Prostate gland (tissue), 2 donors: ENCODE data around the gene LONRF2.

ENCODE experiments used
- POLR2A ChIP-seq: fragments of 450-650 bp; IDR thresholded peaks from one replicate; pipeline ENCODE4 v1.6.1; 2016; ENCODE audit warnings: antibody characterized with exemption, mild to moderate bottlenecking
- POLR2AphosphoS5 ChIP-seq: sonication (generic); formaldehyde crosslinking; IDR thresholded peaks from one replicate; pipeline ENCODE4 v1.6.1; 2017; ENCODE audit warnings: antibody characterized with exemption
- TF ChIP-seq, protein P1 (sequence below), 4 experiments: fragments of 200-600 bp in 2 of 4; fragments of 450-650 bp in 2 of 4; sonication (generic) in 2 of 4; IDR thresholded peaks; 1 replicate in 3 of 4; 2 replicates in 1 of 4; pipeline ENCODE4 v1.5.1; 2016 to 2019; ENCODE audit warnings: antibody characterized with exemption in 4 of 4, mild to moderate bottlenecking in 2 of 4, moderate library complexity in 2 of 4

DNA sequence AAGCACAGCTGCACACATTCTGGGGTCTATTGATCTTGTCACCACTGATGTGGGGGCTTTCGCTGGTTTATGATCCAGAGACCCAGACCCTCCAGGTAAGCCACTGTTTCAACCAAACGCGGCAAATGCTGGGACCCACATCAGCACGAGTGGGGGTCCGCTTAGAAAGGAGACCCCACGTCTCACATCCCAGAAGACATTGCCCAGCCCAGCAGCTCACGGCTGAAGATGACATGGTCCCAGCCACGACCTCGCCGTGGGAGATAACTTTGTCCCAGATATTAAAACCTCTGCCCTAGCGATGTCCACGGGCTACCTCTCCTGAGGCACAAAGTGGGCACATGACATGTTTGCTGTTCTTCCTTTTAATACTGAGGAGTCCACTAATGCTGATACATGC lies 43.8 kb downstream of the LONRF2 start:
- TF ChIP-seq POLR2A (no peak), POLR2AphosphoS5 (no peak)
- TF ChIP-seq, protein P1, sequence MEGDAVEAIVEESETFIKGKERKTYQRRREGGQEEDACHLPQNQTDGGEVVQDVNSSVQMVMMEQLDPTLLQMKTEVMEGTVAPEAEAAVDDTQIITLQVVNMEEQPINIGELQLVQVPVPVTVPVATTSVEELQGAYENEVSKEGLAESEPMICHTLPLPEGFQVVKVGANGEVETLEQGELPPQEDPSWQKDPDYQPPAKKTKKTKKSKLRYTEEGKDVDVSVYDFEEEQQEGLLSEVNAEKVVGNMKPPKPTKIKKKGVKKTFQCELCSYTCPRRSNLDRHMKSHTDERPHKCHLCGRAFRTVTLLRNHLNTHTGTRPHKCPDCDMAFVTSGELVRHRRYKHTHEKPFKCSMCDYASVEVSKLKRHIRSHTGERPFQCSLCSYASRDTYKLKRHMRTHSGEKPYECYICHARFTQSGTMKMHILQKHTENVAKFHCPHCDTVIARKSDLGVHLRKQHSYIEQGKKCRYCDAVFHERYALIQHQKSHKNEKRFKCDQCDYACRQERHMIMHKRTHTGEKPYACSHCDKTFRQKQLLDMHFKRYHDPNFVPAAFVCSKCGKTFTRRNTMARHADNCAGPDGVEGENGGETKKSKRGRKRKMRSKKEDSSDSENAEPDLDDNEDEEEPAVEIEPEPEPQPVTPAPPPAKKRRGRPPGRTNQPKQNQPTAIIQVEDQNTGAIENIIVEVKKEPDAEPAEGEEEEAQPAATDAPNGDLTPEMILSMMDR (IDR thresholded peaks at IDR 0.05): no peak
